SIG-M5 treated with dmso at 0.1 percent for 504 hours (cell line): Measurements from ENCODE around the gene WNT3.
"Not testable (repeated sequence)": the region's sequence is repeated elsewhere in the genome, so short reads cannot be mapped to it uniquely, and the experiment has no call there.

Experiments
- DNase-seq: peaks from one replicate; lab custom pipeline; 2025; ENCODE audit not compliant: unreplicated experiment; lab: John Stamatoyannopoulos, UW

Gene WNT3

GRCh38 chr17:46818316-46818928, at the start of gene WNT3:
Gene WNT3, minus strand, starts transcription at chr17:46818692. Its CDS starts 95 bp downstream, at chr17:46818597.
- no peak for DNase-seq

- DNase-seq = no peak
These were observed 48.3 kb upstream of the WNT3 start for GRCh38 chr17:46866747-46867146.

- DNase-seq = no peak
These were observed 47.8 kb upstream of the WNT3 start for GRCh38 chr17:46866325-46866724.

GRCh38 chr17:46865100-46865499, 46.6 kb upstream of the WNT3 start:
- no peak for DNase-seq

GRCh38 chr17:46863383-46864121, 45.1 kb upstream of the WNT3 start:
- no peak for DNase-seq

GRCh38 chr17:46862949-46863348, 44.5 kb upstream of the WNT3 start:
- DNase-seq = no peak

- DNase-seq = no peak
These were observed 41.5 kb upstream of the WNT3 start for GRCh38 chr17:46859996-46860395.

- DNase-seq = no peak
These were observed 39.1 kb upstream of the WNT3 start for GRCh38 chr17:46857600-46857999.

GRCh38 chr17:46854948-46855347, 36.5 kb upstream of the WNT3 start:
- no peak for DNase-seq

GRCh38 chr17:46854515-46854914, 36.0 kb upstream of the WNT3 start:
- no peak for DNase-seq

GRCh38 chr17:46853896-46854444, 35.5 kb upstream of the WNT3 start:
- DNase-seq = no peak

GRCh38 chr17:46851029-46851741, 32.7 kb upstream of the WNT3 start, which contains the start of gene WNT9B:
Gene WNT9B, plus strand, starts transcription at chr17:46851583. Its CDS starts 56 bp downstream, at chr17:46851639.
- no peak for DNase-seq

GRCh38 chr17:46850688-46851028, 32.2 kb upstream of the WNT3 start:
- DNase-seq = no peak

- DNase-seq = no peak
These were observed 30.0 kb upstream of the WNT3 start for GRCh38 chr17:46848534-46848933.

GRCh38 chr17:46847204-46848191, 29.0 kb upstream of the WNT3 start:
- no peak for DNase-seq

- no peak for DNase-seq
These were observed 24.3 kb upstream of the WNT3 start for GRCh38 chr17:46842835-46843234.

- no peak for DNase-seq
These were observed 23.3 kb upstream of the WNT3 start for GRCh38 chr17:46841561-46842379.

GRCh38 chr17:46840596-46840995, 22.1 kb upstream of the WNT3 start:
- DNase-seq = not testable (repeated sequence)

GRCh38 chr17:46839211-46839610, 20.7 kb upstream of the WNT3 start:
- no peak for DNase-seq

GRCh38 chr17:46837521-46837920, 19.0 kb upstream of the WNT3 start:
- DNase-seq = no peak
